ENCODE measurements around the gene SPATA6L. TPM values are rescaled to one million over a fixed set of nuclear protein-coding genes. Genes with fewer than 3 reads are reported as not detected.

SPATA6L gene
- total RNA-seq, 1 donor = 0.43 TPM

GRCh38 chr9:4689021-4689420 lies 22.7 kb upstream of the SPATA6L start:
- no peak for DNase-seq (ENCODE audit: low read depth)
- no peak for TF ChIP-seq CTCF (IDR thresholded peaks at IDR 0.05; ENCODE audit: insufficient read depth, low read depth, low read length)
- H3K4me3 ChIP-seq (ENCODE audit: low read depth, low read length) = no peak overlapping the region

DNA sequence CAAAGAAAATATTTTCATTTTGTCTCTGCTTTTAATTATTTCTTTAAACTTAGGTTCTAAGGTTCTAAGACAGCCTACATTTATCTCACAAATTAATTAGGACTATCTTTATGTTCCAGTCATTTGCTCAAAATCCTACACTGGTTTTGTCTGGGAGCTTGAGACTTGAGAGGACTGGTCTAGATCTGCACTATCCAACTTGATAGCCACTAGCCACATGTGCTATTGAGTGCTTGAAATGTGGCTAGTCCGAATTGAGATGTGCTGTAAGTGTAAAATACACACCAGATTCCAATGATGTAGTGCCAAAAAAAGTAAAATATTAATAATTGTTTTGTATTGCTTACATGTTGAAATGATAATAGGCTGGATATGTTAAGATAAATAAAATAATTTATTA lies 20.3 kb upstream of the SPATA6L start:
- TF ChIP-seq CTCF (IDR thresholded peaks at IDR 0.05; ENCODE audit: insufficient read depth, low read depth, low read length) = no peak
- no peak overlapping the region for H3K4me3 ChIP-seq (ENCODE audit: low read depth, low read length)
- no peak for DNase-seq (ENCODE audit: low read depth)

DNA sequence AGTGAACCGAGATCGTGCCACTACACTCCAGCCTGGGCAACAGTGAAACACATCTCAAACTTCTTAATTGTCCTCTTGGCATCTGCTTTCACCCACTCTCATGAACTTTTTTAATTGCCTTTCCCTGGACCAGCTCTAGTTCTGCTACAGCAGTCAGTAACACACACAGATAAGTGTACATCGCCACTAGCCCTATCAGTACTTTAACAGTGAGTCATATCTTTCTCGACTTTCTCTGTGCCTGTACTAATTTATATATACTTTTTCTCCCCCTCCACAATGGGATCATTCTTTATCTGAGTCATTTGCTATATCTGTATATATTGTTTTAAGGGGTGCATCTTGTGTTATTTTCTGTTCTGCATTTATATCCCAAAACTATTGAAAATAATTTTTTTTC lies 19.8 kb upstream of the SPATA6L start:
- peak; percentile 30 for DNase-seq (ENCODE audit: low read depth)
- no peak overlapping the region for H3K4me3 ChIP-seq (ENCODE audit: low read depth, low read length)
- no peak for TF ChIP-seq CTCF (IDR thresholded peaks at IDR 0.05; ENCODE audit: insufficient read depth, low read depth, low read length)

DNA sequence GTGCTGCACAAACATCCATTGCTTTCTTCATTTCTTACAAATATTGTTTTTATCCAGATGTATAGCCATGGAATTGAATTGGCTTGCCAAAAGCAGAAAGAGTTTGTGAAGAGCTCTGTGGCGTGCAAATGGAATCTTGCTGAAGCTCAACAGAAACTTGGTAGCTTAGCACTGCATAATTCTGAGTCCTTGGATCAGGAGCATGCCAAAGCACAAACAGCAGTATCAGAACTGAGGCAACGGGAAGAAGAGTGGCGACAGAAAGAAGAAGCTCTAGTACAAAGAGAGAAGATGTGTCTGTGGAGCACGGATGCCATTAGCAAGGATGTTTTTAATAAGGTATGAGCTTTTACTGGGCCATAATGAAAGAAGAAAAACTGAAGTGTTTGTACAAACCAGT lies 18.5 kb upstream of the SPATA6L start:
- H3K4me3 ChIP-seq (ENCODE audit: low read depth, low read length) = no peak overlapping the region
- DNase-seq (ENCODE audit: low read depth) = no peak
- TF ChIP-seq CTCF (IDR thresholded peaks at IDR 0.05; ENCODE audit: insufficient read depth, low read depth, low read length) = no peak

DNA sequence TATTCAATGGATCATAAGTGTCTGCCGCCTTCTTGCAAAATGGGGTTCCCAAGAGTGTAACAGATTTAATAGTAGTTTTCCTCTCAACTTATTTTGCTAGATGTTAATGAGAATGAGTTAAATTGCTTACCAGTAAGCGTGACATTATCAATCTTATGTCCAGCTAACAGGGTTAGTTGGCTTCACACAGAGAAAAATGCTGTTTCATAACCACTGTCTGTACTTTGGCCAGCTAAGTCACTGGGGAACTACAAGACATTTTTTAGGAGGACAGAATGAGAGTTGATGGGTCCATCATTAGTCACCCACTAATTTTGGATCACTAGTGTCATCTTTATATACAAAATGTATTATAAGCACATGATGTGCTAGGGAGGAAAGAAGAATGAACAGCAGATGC lies 14.5 kb upstream of the SPATA6L start:
- peak overlapping the region; percentile 90 for H3K4me3 ChIP-seq (ENCODE audit: low read depth, low read length)
- TF ChIP-seq CTCF (IDR thresholded peaks at IDR 0.05; ENCODE audit: insufficient read depth, low read depth, low read length) = no peak
- DNase-seq (ENCODE audit: low read depth) = peak; percentile 52

- peak; percentile 32 for DNase-seq (ENCODE audit: low read depth)
- TF ChIP-seq CTCF (IDR thresholded peaks at IDR 0.05; ENCODE audit: insufficient read depth, low read depth, low read length) = no peak
- peak overlapping the region; percentile 90 for H3K4me3 ChIP-seq (ENCODE audit: low read depth, low read length)
Observed at GRCh38 chr9:4680173-4680525, 13.9 kb upstream of the SPATA6L start.
